ENCODE results near the gene CATSPER1. TPM values are rescaled to one million over a fixed set of nuclear protein-coding genes. Genes with fewer than 3 reads are reported as not detected.

Gene CATSPER1
- total RNA-seq, 1 experiment from 2014 or later, result 4.2 TPM

DNA sequence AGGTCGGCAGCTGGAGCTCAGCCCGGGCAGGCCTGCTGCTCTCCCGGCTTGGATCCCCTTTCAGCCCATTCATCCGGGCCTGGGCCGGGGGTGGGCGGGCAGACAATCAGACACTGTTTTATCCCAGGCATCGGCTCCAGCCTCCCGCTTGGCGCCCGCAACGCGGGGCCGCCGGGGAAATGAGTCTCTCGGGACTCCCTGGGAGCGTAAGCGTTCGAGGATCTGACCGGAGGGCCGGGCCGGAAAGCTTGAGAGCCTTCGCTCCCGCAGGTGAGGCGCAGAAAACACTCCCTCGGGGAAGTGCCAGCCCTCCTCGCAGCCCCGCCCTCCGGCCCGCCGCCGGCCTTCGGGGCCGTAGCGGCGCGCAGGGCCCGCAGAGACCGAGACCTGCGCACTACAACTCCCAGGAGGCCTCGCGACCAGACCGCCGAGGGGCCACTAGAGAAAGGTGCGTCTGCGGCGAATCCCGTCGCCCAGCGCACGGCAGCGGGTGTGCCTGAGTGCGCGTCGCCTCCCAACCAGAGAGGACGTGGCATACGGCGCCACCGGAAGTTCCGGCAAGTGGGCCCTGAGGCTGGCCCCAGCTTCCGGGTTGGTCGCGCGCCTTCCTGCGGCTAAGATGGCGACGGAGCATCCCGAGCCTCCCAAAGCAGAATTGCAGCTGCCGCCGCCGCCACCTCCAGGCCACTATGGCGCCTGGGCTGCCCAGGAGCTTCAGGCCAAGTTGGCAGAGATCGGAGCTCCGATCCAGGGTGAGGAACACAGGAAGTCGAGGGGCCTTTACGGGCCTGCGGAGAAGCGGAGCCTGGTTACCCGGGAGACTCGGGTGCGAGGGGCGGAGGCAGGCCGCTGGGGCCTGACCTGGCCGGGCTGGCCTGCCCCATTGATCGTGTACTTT lies 25.7 kb upstream of the CATSPER1 start, which contains the start of gene SF3B2:
Gene SF3B2 (plus strand): TSS at position 599 of the 898 bp plus-strand sequence. CDS start 21 bp downstream, at position 620.
- peak; percentile 98 to 99 for DNase-seq
- Histone ChIP-seq H3K4me1 (replicated peaks; ENCODE audit: insufficient read depth) (peaks cover 20% of the 10 kb centered on the region), H3K4me2 (peak within 1 kb of the TSS; percentile 96), H3K36me3 (ENCODE audit: low read depth) (peaks cover 27% of the 10 kb centered on the region), H3K27me3 (ENCODE audit: insufficient read depth, low read depth) (no peaks in the 10 kb centered on the region), H3K79me2 (ENCODE audit: low read depth) (peaks cover 38% of the 10 kb centered on the region), H3K9me2 (ENCODE audit: insufficient read depth) (no peaks in the 10 kb centered on the region), H4K20me1 (ENCODE audit: insufficient read depth) (peaks cover 11% of the 10 kb centered on the region; the same call in 1 of the 2 replicates), H3K27ac (peak within 1 kb of the TSS; percentile 75), H2AFZ (peak within 1 kb of the TSS; percentile 97), H3K4me3 (peak within 1 kb of the TSS; percentile 99), H3F3A (ENCODE audit: insufficient read depth, low read depth) (peaks cover 29% of the 10 kb centered on the region), H3K9me3 (ENCODE audit: insufficient read depth, low read depth) (no peaks in the 10 kb centered on the region)
- no peak for TF ChIP-seq EZH2 (IDR thresholded peaks at IDR 0.05; ENCODE audit: low read depth)
- TF ChIP-seq, protein P1, sequence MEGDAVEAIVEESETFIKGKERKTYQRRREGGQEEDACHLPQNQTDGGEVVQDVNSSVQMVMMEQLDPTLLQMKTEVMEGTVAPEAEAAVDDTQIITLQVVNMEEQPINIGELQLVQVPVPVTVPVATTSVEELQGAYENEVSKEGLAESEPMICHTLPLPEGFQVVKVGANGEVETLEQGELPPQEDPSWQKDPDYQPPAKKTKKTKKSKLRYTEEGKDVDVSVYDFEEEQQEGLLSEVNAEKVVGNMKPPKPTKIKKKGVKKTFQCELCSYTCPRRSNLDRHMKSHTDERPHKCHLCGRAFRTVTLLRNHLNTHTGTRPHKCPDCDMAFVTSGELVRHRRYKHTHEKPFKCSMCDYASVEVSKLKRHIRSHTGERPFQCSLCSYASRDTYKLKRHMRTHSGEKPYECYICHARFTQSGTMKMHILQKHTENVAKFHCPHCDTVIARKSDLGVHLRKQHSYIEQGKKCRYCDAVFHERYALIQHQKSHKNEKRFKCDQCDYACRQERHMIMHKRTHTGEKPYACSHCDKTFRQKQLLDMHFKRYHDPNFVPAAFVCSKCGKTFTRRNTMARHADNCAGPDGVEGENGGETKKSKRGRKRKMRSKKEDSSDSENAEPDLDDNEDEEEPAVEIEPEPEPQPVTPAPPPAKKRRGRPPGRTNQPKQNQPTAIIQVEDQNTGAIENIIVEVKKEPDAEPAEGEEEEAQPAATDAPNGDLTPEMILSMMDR (conservative IDR thresholded peaks at IDR 0.05), result no peak
- ChIA-PET POLR2A (ENCODE audit: unreplicated experiment) (interaction anchor here (0.5 to 0.7 kb wide), 10 partner anchors 14 to 458 kb away, joined by 3 to 23 read pairs (median 6); partner anchors contain the start of gene CATSPER1), CTCF (interaction anchor here (0.6 kb wide), 2 partner anchors 30 to 176 kb away, joined by 3 to 7 read pairs; no protein-coding TSS in a partner anchor)
- BruUV-seq (replicated peaks), result no TSS peak
- intact Hi-C loops (cut with micrococcal nuclease; ENCODE audit: unreplicated experiment), result loop anchor here (2.0 to 5.0 kb wide), 3 partner anchors 39 to 480 kb away; partner anchors contain the start of genes BANF1, CST6, EIF1AD and FAM89B

DNA sequence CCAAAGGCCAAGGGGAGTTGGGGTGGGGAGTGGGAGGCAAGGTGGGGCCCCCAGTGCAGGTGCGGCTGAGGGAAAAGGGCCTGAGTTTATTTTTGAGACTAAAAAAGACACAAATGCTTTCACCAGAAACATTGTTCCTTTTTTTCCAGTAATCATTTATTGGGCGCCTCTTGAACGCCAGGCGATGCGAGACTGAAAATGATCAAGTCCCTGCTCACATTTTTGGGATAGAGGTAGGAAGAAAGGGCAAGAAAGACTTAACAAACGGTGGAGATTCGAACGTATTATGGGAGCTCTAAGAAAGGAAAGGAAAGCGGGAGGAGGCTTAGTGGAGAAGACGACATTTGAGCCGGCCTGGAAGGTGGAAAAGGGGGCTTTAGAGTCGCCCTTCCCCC lies 25.1 kb upstream of the CATSPER1 start:
- Histone ChIP-seq H3K27me3 (ENCODE audit: insufficient read depth, low read depth) (no peaks in the 10 kb centered on the region), H3K79me2 (ENCODE audit: low read depth) (peaks cover 38% of the 10 kb centered on the region), H3K27ac (peak overlapping the region; percentile 75), H3K4me3 (peak overlapping the region; percentile 99), H3F3A (ENCODE audit: insufficient read depth, low read depth) (peaks cover 28% of the 10 kb centered on the region), H3K9me2 (ENCODE audit: insufficient read depth) (no peaks in the 10 kb centered on the region), H3K4me2 (peak overlapping the region; percentile 96), H3K9me3 (ENCODE audit: insufficient read depth, low read depth) (no peaks in the 10 kb centered on the region), H3K4me1 (replicated peaks; ENCODE audit: insufficient read depth) (peaks cover 20% of the 10 kb centered on the region), H3K36me3 (ENCODE audit: low read depth) (peaks cover 22% of the 10 kb centered on the region), H4K20me1 (ENCODE audit: insufficient read depth) (peaks cover 11% of the 10 kb centered on the region; the same call in 1 of the 2 replicates), H2AFZ (peak overlapping the region; percentile 97)
- TSS peak; percentile 99 for BruUV-seq (replicated peaks)
- POLR2A ChIA-PET (ENCODE audit: unreplicated experiment), result interaction anchor here (0.6 to 0.7 kb wide), 6 partner anchors 14 to 338 kb away, joined by 4 to 11 read pairs (median 6); partner anchors contain the start of gene CATSPER1
- CTCF ChIA-PET, result interaction anchor here (0.6 kb wide), 3 partner anchors 29 to 163 kb away, joined by 3 to 9 read pairs (median 4); partner anchors contain the start of gene FIBP
- intact Hi-C loops (cut with micrococcal nuclease; ENCODE audit: unreplicated experiment), result loop anchor here (5.0 kb wide), 1 partner anchor 479 kb away; the partner anchor contains the start of genes FAM89B and ZNRD2
- TF ChIP-seq, protein P1 (conservative IDR thresholded peaks at IDR 0.05), result no peak
- TF ChIP-seq EZH2 (IDR thresholded peaks at IDR 0.05; ENCODE audit: low read depth), result no peak
- no peak for DNase-seq

DNA sequence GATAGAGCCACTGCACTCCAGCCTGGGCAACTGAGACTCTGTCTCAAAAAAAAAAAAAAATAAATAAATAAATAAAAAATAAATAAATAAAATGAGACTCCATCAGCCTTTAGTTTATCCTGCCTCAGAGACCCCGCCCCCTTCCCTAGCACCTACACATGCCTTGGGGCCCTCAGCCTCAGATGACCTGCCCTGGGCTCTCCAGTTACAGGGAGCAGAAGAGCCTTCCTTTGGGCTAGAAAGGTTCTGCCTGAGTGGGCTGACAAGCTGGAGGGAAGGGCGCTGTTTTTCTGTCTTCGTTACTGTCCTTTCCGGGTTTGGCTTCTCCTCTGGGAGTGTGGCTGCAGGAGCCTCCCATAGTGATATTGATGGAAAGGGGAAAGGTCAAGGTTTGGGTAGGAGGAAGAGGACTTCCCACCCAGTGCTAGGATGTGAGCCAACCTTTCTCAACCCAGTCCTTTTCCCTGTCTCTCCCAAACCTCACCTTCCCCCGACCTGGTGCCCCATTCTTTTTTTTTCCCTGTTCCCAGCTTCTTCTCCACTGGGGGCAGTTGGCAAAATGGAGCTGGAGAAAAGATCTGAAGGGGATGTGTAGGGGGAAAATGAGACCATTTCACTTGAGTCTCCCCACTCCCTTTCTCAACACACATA lies 24.4 kb upstream of the CATSPER1 start:
- BruUV-seq (replicated peaks), result no TSS peak
- Histone ChIP-seq H3K4me1 (replicated peaks; ENCODE audit: insufficient read depth) (peaks cover 20% of the 10 kb centered on the region), H3K4me3 (peak overlapping the region; percentile 99; the same call in 1 of the 2 replicates), H3K27ac (peak overlapping the region; percentile 75), H3K4me2 (peak overlapping the region; percentile 96), H3K36me3 (ENCODE audit: low read depth) (peaks cover 16% of the 10 kb centered on the region), H3K79me2 (ENCODE audit: low read depth) (peaks cover 36% of the 10 kb centered on the region), H2AFZ (peak overlapping the region; percentile 97), H3K9me3 (ENCODE audit: insufficient read depth, low read depth) (no peaks in the 10 kb centered on the region), H3F3A (ENCODE audit: insufficient read depth, low read depth) (peaks cover 27% of the 10 kb centered on the region), H3K9me2 (ENCODE audit: insufficient read depth) (no peaks in the 10 kb centered on the region), H4K20me1 (ENCODE audit: insufficient read depth) (peaks cover 11% of the 10 kb centered on the region; the same call in 1 of the 2 replicates), H3K27me3 (ENCODE audit: insufficient read depth, low read depth) (no peaks in the 10 kb centered on the region)
- TF ChIP-seq EZH2 (IDR thresholded peaks at IDR 0.05; ENCODE audit: low read depth), result no peak
- TF ChIP-seq, protein P1 (conservative IDR thresholded peaks at IDR 0.05), result no peak
- DNase-seq, result no peak
- intact Hi-C loops (cut with micrococcal nuclease; ENCODE audit: unreplicated experiment), result loop anchor here (5.0 kb wide), 1 partner anchor 478 kb away; the partner anchor contains the start of genes FAM89B and ZNRD2
- ChIA-PET CTCF (interaction anchor here (0.6 kb wide), 5 partner anchors 12 to 369 kb away, joined by 3 to 9 read pairs (median 4); partner anchors contain the start of gene FIBP), POLR2A (ENCODE audit: unreplicated experiment) (interaction anchor here (0.7 kb wide), 2 partner anchors 338 to 759 kb away, joined by 5 read pairs; no protein-coding TSS in a partner anchor)
